Ovary (tissue), 3 donors: ENCODE data around the gene MACROH2A1.

ENCODE experiments used
- EP300 ChIP-seq: sonication (generic); formaldehyde crosslinking; IDR thresholded peaks from one replicate; pipeline ENCODE4 v1.6.1; 2017; ENCODE audit warnings: antibody characterized with exemption
- POLR2A ChIP-seq: fragments of 450-650 bp; IDR thresholded peaks from one replicate; pipeline ENCODE4 v1.6.1; 2017; ENCODE audit warnings: antibody characterized with exemption, mild to moderate bottlenecking, moderate library complexity
- TF ChIP-seq, protein P1 (sequence below), 3 donors: fragments of 450-650 bp in 2 of 3; fragments of 200-600 bp in 1 of 3; IDR thresholded peaks; one replicate each; pipeline versions ENCODE4 v1.5.1 to v1.8.0; 2016 to 2022; ENCODE audit warnings: antibody characterized with exemption in 3 of 3, mild to moderate bottlenecking in 1 of 3
- donor health status: DM: no; HTN: no; CAD: no.

DNA sequence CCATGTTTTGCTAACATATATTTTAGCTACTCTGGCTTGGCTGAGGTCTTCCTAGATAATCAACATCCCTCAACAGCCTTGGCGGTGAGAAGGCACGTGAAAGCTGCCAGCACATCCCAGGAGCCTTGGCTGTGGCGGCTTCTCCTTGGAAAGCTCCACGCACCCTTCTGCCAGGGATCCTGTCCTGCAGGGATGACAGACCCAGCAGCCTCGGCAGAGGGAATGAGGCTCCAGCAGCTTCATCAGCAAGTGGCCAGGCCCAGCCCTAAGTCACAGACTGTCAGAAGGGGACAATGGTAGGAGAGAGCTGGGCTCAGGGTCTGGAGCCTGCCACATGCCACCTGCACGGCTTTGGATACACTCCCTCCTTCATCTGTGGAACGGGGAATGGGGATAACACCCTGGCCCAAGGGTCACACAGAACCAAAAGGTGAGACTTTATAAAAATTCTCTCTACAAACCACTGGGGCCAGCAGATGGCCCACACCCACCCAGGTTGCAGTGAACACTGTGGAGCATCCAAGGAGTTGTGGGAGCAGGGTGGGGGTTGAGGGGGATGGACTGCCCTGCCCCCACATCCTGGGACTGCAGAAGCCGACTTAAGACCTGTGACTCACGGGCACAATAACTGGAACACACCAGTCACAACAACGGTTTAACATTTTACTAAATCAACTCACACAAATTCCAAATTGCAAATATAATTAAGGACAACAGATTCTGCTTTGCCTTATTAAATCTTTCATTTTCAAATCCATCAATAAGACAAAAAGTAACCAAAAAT lies 65.1 kb downstream of the MACROH2A1 start:
- TF ChIP-seq, protein P1, sequence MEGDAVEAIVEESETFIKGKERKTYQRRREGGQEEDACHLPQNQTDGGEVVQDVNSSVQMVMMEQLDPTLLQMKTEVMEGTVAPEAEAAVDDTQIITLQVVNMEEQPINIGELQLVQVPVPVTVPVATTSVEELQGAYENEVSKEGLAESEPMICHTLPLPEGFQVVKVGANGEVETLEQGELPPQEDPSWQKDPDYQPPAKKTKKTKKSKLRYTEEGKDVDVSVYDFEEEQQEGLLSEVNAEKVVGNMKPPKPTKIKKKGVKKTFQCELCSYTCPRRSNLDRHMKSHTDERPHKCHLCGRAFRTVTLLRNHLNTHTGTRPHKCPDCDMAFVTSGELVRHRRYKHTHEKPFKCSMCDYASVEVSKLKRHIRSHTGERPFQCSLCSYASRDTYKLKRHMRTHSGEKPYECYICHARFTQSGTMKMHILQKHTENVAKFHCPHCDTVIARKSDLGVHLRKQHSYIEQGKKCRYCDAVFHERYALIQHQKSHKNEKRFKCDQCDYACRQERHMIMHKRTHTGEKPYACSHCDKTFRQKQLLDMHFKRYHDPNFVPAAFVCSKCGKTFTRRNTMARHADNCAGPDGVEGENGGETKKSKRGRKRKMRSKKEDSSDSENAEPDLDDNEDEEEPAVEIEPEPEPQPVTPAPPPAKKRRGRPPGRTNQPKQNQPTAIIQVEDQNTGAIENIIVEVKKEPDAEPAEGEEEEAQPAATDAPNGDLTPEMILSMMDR (IDR thresholded peaks at IDR 0.05): no peak
- TF ChIP-seq POLR2A: no peak
- TF ChIP-seq EP300: no peak
